ENCODE results near the gene ZFAND4.
"Not testable (repeated sequence)": the region's sequence is repeated elsewhere in the genome, so short reads cannot be mapped to it uniquely, and the experiment has no call there.

DNA sequence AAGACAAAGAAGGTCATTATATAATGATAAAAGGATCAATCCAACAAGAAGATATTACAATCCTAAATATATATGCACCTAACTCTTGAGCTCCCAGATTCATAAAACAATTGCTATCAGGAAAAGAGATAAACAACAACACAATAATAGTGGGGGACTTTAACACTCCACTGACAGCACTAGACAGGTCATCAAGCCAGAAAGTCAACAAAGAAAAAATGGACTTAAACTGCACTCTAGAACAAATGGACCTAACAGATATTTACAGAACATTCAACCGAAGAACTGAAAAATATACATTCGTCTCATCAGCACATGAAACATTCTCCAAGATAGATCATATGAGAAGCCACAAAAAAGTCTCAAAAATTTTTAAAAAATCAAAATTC, 17.8 kb downstream of the ZFAND4 start:
- TF ChIP-seq EZH2 (IDR thresholded peaks at IDR 0.05; ENCODE audit: low read length, missing control alignments) = not testable (repeated sequence)
- TF ChIP-seq, protein P1, sequence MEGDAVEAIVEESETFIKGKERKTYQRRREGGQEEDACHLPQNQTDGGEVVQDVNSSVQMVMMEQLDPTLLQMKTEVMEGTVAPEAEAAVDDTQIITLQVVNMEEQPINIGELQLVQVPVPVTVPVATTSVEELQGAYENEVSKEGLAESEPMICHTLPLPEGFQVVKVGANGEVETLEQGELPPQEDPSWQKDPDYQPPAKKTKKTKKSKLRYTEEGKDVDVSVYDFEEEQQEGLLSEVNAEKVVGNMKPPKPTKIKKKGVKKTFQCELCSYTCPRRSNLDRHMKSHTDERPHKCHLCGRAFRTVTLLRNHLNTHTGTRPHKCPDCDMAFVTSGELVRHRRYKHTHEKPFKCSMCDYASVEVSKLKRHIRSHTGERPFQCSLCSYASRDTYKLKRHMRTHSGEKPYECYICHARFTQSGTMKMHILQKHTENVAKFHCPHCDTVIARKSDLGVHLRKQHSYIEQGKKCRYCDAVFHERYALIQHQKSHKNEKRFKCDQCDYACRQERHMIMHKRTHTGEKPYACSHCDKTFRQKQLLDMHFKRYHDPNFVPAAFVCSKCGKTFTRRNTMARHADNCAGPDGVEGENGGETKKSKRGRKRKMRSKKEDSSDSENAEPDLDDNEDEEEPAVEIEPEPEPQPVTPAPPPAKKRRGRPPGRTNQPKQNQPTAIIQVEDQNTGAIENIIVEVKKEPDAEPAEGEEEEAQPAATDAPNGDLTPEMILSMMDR (conservative IDR thresholded peaks at IDR 0.05 in 1 of 2, IDR thresholded peaks at IDR 0.05 in 1 of 2; ENCODE audit: low read depth in 1 of 2, low read length in 2 of 2) = not testable (repeated sequence)

Measured in fibroblast of lung (primary cell).